GM12878 (cell line): ENCODE data around the gene LRBA. TPM values are rescaled to one million over a fixed set of nuclear protein-coding genes. Genes with fewer than 3 reads are reported as not detected.

Experiments
- ATF7 ChIP-seq: fragments of 450-650 bp; IDR thresholded peaks from 2 replicates; pipeline ENCODE4 v1.6.1; 2016; ENCODE audit warnings: low read depth, mild to moderate bottlenecking
- CBFB ChIP-seq: IDR thresholded peaks from 2 replicates; pipeline ENCODE4 v1.6.1; 2016; ENCODE audit warnings: antibody characterized with exemption, low read depth
- CBX3 ChIP-seq: fragments of 200-600 bp; sonication (generic); IDR thresholded peaks from 2 replicates; pipeline ENCODE4 v1.6.1; 2016; ENCODE audit warnings: low read depth, borderline replicate concordance
- E2F8 ChIP-seq: fragments of 450-650 bp; IDR thresholded peaks from 2 replicates; pipeline ENCODE4 v1.6.1; 2018; ENCODE audit warnings: mild to moderate bottlenecking, low read depth, moderate library complexity; ENCODE audit not compliant: partially characterized antibody
- EED ChIP-seq: sonication (generic); IDR thresholded peaks from 2 replicates; pipeline ENCODE4 v1.6.1; 2016; ENCODE audit warnings: antibody characterized with exemption, low read depth
- ELK1 ChIP-seq: IDR thresholded peaks from 2 replicates; pipeline ENCODE4 v1.6.1; 2012; ENCODE audit warnings: low read depth, low read length, improper control_type of control experiment
- ETV6 ChIP-seq, 2 experiments: fragments of 450-650 bp in 1 of 2; IDR thresholded peaks in 1 of 2; conservative IDR thresholded peaks in 1 of 2; 2 replicates each; pipeline ENCODE4 v1.6.1; 2014; ENCODE audit warnings: antibody characterized with exemption in 1 of 2, borderline replicate concordance in 1 of 2, low read depth in 1 of 2, mild to moderate bottlenecking in 1 of 2, moderate library complexity in 1 of 2
- FOXK2 ChIP-seq: fragments of 450-650 bp; IDR thresholded peaks from 2 replicates; pipeline ENCODE4 v1.6.1; 2017; ENCODE audit warnings: mild to moderate bottlenecking, moderate library complexity
- GABPA ChIP-seq: IDR thresholded peaks from 2 replicates; pipeline ENCODE4 v1.6.1; 2014; ENCODE audit warnings: antibody characterized with exemption, low read depth, mild to moderate bottlenecking, inconsistent platforms
- IKZF2 ChIP-seq, 2 experiments: fragments of 450-650 bp; IDR thresholded peaks; 2 replicates each; pipeline ENCODE4 v1.6.1; 2017; ENCODE audit warnings: mild to moderate bottlenecking in 2 of 2, moderate library complexity in 2 of 2
- KLF5 ChIP-seq: fragments of 450-650 bp; IDR thresholded peaks from 2 replicates; pipeline ENCODE4 v1.6.1; 2014; ENCODE audit warnings: mild to moderate bottlenecking; ENCODE audit not compliant: partially characterized antibody
- MTA3 ChIP-seq: IDR thresholded peaks from 2 replicates; pipeline ENCODE4 v1.6.1; 2012; ENCODE audit warnings: low read length, inconsistent platforms, borderline replicate concordance
- NFXL1 ChIP-seq: fragments of 450-650 bp; IDR thresholded peaks from 2 replicates; pipeline ENCODE4 v1.6.1; 2017; ENCODE audit warnings: antibody characterized with exemption, mild to moderate bottlenecking, borderline replicate concordance
- NR2C2 ChIP-seq: IDR thresholded peaks from 2 replicates; pipeline ENCODE4 v1.6.1; 2011; ENCODE audit warnings: borderline replicate concordance, low read depth; ENCODE audit not compliant: control insufficient read depth, insufficient read length
- PAX8 ChIP-seq: fragments of 450-650 bp; IDR thresholded peaks from 2 replicates; pipeline ENCODE4 v1.6.1; 2017; ENCODE audit warnings: mild to moderate bottlenecking, moderate library complexity
- PML ChIP-seq: IDR thresholded peaks from 2 replicates; pipeline ENCODE4 v1.6.1; 2012; ENCODE audit warnings: low read length, inconsistent platforms
- RAD21 ChIP-seq: IDR thresholded peaks from 2 replicates; pipeline ENCODE4 v1.6.1; 2011; ENCODE audit warnings: mild to moderate bottlenecking, low read depth, low read length, moderate library complexity; ENCODE audit not compliant: insufficient read depth
- RAD51 ChIP-seq: fragments of 450-650 bp; IDR thresholded peaks from 2 replicates; pipeline ENCODE4 v1.6.1; 2016; ENCODE audit warnings: moderate library complexity, mild to moderate bottlenecking, inconsistent platforms
- SPI1 ChIP-seq: IDR thresholded peaks from 2 replicates; pipeline ENCODE4 v1.6.1; 2011; ENCODE audit warnings: low read depth, mild to moderate bottlenecking, low read length, moderate library complexity, borderline replicate concordance; ENCODE audit not compliant: insufficient read depth
- STAT1 ChIP-seq: fragments of 450-650 bp; conservative IDR thresholded peaks from 2 replicates; pipeline ENCODE4 v1.6.1; 2014; ENCODE audit warnings: antibody characterized with exemption, mild to moderate bottlenecking
- SUPT20H ChIP-seq: IDR thresholded peaks from 2 replicates; pipeline ENCODE4 v1.6.1; 2011; ENCODE audit warnings: low read depth, mild to moderate bottlenecking, low read length, moderate library complexity, borderline replicate concordance; ENCODE audit not compliant: control insufficient read depth
- TBL1XR1 ChIP-seq: IDR thresholded peaks from 2 replicates; pipeline ENCODE4 v1.6.1; 2012; ENCODE audit warnings: low read depth, low read length, improper control_type of control experiment
- ZBTB40 ChIP-seq: fragments of 450-650 bp; IDR thresholded peaks from 2 replicates; pipeline ENCODE4 v1.6.1; 2016; ENCODE audit warnings: mild to moderate bottlenecking, moderate library complexity, borderline replicate concordance
- ZNF274 ChIP-seq: IDR thresholded peaks from one replicate; pipeline ENCODE4 v1.8.0; 2011; ENCODE audit not compliant: insufficient read length, insufficient read depth
- ZNF384 ChIP-seq: IDR thresholded peaks from 2 replicates; pipeline ENCODE4 v1.6.1; 2012; ENCODE audit warnings: low read depth, mild to moderate bottlenecking, low read length, improper control_type of control experiment, borderline replicate concordance
- polyA plus RNA-seq, 11 experiments: library from polyadenylated mRNA; depleted of rRNA in 4 of 11; unstranded in 6 of 11; stranded (reverse) in 5 of 11; fragments of >200 nt; fragmentation: Nextera tagmentation in 4 of 11; fragmentation: Illumina TruSeq in 1 of 11; extraction: Ambion mirVana in 4 of 11; extraction: Trizol in 1 of 11; gene quantifications; 1 replicate in 1 of 11; 2 replicates in 10 of 11; pipeline versions ENCODE4 v1.2.1 to v1.2.3, GENCODE V29; 2011 to 2016; ENCODE audit warnings: inconsistent platforms in 2 of 11, missing spikeins in 2 of 11, low read depth in 1 of 11
- total RNA-seq, 4 experiments: library from RNA; depleted of rRNA in 3 of 4; stranded (reverse); fragments of >200 nt in 3 of 4; fragmentation: Illumina TruSeq in 1 of 4; extraction: Trizol in 1 of 4; gene quantifications; 2 replicates each; pipeline versions ENCODE4 v1.2.1 to v1.2.3, GENCODE V29; 2013 to 2021

Gene LRBA
- total and polyA plus RNA-seq, 10 of the 15 experiments (the other 5 are each of a cell fraction or from before 2014, with no cell fraction given): 20.3 to 93.4 (median 55.0) TPM

- TF ChIP-seq IKZF2 (IDR thresholded peaks at IDR 0.05) (no peak), ZNF384 (0 out of 2 replicates have a peak, but pooled peaks have one; percentile 10), E2F8 (no peak), NR2C2 (no peak), NFXL1 (no peak), EED (no peak), ETV6 (conservative IDR thresholded peaks at IDR 0.05 in 1 of 2, IDR thresholded peaks at IDR 0.05 in 1 of 2; ENCODE audit: borderline replicate concordance in 1 of 2, low read depth in 1 of 2) (no peak), MTA3 (no peak), ATF7 (0 out of 2 replicates have a peak, but pooled peaks have one; percentile 10), STAT1 (no peak), FOXK2 (no peak), CBFB (no peak), PAX8 (no peak), ZNF274 (no peak), TBL1XR1 (no peak), CBX3 (no peak), KLF5 (no peak), SUPT20H (no peak), RAD51 (0 out of 2 replicates have a peak, but pooled peaks have one; percentile 15), PML (no peak), GABPA (no peak), ELK1 (no peak), SPI1 (no peak), RAD21 (peak; percentile 86), ZBTB40 (no peak)
Observed at GRCh38 chr4:150867148-150867547, 147.9 kb downstream of the LRBA start (continued).
